GM19238 (cell line): ENCODE results near the gene IGSF8.
A peak's percentile ranks its signal among the peaks of the same experiment; 100 is the strongest.

Experiments used
- DNase-seq: peaks from one replicate; pipeline ENCODE4 v3.0.0; 2011; ENCODE audit warnings: low spot score; ENCODE audit not compliant: insufficient read length

IGSF8 gene

GRCh38 chr1:160104486-160104885 lies 6.1 kb upstream of the IGSF8 start:
- no peak for DNase-seq

- DNase-seq: no peak
Observed at GRCh38 chr1:160103658-160104408, 5.4 kb upstream of the IGSF8 start.

- no peak for DNase-seq
Observed at GRCh38 chr1:160101717-160102522, 3.5 kb upstream of the IGSF8 start.

- peak; percentile 81 for DNase-seq
Observed at GRCh38 chr1:160101037-160101716, 2.8 kb upstream of the IGSF8 start.

DNA sequence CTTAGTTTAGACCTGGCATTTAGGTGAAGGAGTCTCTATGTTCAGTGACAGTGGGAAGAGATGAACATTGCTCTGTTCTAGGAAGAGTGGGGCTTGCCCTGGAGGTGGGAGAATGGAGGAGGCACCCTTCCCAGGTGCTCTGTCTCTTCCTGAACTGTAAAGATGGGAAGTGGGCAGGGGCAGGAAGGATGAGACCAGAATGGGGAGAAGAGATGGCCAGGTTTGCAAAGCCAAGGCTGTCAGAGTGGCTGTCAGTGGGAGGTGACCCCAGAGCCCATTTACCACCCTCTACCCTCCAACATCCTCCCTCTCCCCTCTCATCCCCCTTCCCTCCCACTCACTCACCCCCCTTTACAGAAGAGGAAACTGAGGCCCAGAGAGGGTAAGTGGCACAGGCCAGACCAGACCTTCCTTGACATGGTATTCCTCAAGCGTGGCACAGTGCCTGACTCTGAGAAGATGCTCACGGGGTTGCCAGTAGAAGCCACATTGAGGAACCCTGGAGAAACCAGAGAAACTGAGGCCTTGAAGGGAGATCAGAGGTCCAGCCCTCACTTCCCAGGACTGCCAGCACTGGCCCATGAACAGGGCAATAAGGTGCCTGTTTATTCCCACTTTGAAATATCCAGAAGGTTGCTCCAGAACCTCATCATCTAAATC lies 1.4 kb upstream of the IGSF8 start:
- no peak for DNase-seq

DNA sequence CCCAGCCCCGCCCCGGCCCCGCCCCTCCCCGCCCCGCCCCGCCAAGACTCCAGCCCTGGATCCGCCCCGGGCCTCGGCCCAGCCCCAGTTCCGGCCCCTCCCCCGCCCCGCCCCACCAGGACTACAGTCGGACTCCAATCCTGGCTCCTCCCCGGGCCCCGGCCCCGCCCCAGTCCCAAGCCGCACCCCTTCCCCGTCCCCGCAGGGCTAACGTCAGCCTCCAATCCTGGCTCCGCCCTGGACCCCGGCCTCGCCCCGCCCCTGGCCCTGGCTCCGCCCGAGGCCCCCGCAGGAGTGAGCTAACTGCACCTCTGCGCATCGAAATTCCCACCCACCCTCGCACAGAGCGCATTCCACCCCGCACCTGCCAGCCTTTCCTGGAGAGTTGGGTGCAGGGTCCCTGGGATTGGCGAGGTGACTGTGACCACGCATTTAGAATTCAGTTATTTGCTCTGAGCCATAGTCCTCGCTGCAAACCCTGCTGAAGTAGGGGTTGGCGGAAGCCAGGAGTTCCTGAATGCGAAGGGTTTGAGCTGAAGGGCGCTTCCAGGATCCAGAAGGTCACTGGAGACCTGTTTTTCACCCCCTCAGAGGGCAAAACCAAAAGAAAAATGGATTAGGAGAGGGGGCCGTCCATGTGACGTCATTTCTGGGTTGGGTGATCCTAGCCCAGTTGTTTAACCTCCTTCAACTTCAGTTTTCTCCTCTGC lies 588 bp upstream of the IGSF8 start:
- peak; percentile 96 for DNase-seq

GRCh38 chr1:160097151-160097910 lies 1.1 kb downstream of the IGSF8 start:
- DNase-seq: no peak

DNA sequence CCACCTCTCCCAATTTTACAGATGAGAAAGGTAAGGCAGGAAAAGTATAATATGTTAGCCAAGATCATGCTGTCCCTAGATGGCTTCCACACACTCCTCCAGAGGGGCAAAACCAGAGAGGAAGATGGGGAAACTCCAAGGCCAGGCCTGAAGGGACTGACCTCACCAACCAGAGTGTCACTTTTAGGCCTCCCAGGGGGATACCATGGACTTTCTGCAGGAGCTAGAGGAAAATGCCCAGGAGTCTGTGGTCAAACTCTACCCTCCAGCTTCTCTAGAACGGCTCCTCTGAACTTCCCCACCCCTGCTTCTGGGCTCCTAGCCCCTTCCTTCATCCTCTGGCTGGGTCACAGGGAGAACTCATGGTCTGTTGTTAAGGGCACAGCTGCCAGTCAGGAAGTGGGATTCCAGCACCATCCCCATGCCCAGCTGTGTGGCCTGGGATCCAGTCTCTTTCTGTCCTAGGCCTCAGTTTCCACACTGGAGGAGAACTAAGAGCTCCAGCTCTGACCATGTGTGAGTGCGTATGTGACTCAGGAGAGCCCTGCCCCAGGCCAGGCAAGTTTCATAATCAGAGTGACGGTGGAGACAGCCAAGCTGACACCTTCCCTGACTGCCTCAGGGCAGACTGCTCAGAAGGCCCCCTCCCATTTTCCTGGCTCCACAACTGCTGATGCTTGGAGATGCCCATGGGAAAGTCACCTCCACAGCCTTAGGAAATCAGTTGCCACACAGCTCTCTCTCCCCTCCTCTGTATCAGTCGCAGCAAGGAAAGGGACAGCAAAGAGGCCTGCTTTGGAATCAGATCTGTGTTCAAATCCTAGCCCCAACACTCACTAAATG lies 1.9 kb downstream of the IGSF8 start:
- no peak for DNase-seq

- DNase-seq: no peak
Observed at GRCh38 chr1:160095382-160096105, 2.9 kb downstream of the IGSF8 start.

DNA sequence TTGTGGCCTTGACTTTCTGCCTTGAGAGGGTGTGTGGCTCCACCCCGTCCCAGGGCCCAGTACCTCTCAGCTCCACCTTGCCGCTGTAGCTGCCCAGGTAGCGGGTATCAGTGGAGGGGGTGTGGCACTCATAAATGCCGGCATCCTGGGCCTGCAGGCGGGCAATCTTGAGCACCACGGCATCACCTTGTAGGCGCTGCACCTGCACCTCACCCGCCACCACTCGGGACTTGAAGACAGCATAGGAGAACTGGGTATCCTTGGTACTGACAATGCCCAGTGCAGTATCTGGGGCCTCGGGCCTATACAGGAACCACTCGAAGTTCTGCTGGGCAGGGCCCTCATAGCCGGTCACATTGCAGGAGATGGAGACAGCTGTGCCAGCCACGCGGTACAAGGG lies 3.6 kb downstream of the IGSF8 start:
- no peak for DNase-seq

- DNase-seq: no peak
Observed at GRCh38 chr1:160094291-160094625, 4.2 kb downstream of the IGSF8 start.

GRCh38 chr1:160093624-160094290 lies 4.7 kb downstream of the IGSF8 start:
- DNase-seq: no peak

DNA sequence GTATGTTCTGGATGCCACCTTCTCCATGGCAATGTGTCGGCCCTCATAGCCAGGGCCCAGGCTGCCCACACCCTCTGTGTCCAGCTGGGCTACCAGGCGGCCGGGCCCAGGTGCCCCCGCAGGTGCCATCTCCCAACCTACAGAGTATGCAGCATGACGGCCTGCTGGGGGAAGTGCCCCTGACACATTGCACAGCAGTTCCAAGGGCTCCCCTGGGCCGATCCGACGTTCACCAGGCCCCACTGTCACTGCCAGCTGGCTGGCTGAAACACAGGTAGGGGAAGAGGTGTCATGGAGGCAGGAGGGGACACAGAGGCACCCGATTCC lies 5.4 kb downstream of the IGSF8 start:
- DNase-seq: no peak

DNA sequence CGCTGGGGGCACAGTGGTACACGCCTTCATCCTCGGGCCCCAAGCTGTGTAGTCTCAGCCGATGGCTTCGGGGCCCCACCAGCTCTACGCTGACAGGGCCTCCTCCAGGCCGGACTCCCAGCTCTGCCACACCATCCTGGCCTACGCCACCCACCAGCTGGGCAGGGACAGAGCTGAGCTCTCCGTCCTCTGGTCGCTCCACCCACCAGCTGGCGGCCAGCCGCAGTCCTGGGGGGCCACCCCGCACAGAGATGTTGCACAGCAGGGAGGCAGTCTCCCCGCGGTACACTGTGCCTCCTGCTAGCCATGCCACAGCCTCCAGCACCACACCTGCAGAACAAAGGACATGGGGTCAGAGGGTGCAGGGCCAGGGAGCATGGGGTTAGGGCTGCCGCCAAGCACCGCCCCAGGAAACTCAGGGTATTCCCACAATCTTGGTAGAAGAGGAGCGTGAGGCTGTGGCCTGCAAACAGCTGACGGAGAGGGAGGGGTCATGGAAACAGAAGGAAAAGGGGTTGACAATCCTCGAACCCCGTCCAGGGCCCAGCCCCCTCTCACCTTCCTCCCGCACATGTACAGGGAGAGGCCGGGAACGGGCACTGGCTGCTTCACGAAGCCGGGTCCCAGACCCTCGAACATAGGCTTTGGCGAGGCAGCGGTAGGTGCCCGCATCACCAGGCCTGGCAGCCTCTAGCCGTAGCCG lies 5.9 kb downstream of the IGSF8 start:
- no peak for DNase-seq

DNA sequence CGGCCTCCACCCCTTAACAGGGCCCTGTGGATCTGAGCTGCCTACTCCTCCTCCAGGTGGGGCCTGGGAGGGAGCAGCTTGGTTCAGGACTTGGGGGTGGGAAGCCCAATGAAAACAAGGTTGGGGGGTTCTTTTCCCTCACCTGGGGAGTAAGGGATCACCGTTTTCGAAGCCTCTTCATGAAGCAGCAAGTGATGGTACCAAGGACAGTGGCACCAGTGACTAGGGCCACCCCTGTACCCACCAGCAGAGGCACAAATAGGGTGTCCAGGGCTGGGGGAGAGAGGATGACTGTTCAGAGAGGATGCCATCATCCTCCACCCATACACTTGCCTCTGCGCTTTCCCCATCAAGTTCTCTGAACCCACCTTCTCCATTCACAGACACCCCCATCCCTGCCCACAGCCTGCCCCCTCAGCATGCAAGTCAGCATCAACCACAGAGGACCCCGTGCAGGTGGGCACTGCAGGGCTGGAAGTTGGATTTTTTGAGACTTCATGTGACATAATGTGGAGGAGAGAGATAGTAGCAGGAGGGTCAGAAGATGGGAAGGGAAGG lies 6.7 kb downstream of the IGSF8 start:
- no peak for DNase-seq

GRCh38 chr1:160090760-160091159 lies 7.7 kb downstream of the IGSF8 start:
- DNase-seq: no peak

DNA sequence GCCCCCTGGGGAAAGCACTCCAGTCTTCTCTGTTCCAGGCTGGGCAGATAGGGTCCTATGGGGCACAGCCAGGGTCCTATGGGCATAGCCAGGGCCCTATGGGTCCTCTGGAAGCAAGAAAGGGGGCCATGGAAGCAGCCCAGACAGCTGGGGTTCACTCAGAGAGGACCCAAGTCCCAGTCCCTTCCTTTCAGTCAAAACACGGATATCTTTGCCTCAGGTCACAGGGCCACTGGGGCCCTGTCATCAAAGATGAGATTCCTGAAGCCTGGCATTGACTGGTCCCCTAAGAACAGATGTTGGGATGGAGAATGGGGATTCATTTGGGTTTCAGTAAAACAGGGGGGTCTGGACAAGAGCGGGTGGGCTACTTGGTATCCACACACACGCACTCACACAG lies 8.5 kb downstream of the IGSF8 start:
- DNase-seq: no peak
